ENCODE data around the gene PGAM1.
"Not testable (repeated sequence)": the region's sequence is repeated elsewhere in the genome, so short reads cannot be mapped to it uniquely, and the experiment has no call there.

PGAM1 gene

DNA sequence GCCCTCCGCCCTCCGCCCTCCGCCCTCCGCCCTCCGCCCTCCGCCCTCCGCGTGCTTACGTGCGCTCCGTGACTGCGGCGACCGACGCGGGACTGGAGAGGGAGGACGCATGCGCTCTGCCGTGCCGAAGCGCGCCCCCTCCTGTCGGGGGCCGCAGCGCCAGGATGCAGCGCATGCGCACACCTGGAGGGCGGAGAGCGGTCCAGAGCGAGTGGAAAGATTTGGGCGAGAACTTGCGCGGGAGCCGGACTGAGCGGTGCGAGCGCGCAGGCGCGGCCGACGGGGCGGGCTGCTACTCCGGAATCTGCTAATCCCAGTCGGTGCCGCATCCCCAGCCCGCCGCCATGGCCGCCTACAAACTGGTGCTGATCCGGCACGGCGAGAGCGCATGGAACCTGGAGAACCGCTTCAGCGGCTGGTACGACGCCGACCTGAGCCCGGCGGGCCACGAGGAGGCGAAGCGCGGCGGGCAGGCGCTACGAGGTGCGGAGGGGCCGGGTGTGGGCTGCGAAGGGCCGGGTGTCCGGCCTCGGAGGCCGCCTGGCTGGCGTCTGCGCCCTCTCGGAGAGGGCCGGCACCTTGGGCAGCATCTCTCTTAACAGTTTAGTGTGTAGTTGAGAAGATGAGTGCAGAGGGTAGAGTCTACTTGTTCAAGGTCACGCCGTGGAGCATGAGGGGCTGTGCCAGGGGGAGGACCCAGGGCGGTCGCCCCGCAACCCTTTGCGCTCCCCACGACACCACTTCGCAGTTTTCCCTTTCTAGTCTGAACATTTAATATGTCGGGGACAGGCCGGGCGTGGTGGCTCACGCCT, at the start of gene PGAM1:
TSS of gene PGAM1 (plus strand) at position 228 of the 812 bp plus-strand sequence. CDS start at position 345, 117 bp downstream.
- peak; percentile 94 for DNase-seq

DNA sequence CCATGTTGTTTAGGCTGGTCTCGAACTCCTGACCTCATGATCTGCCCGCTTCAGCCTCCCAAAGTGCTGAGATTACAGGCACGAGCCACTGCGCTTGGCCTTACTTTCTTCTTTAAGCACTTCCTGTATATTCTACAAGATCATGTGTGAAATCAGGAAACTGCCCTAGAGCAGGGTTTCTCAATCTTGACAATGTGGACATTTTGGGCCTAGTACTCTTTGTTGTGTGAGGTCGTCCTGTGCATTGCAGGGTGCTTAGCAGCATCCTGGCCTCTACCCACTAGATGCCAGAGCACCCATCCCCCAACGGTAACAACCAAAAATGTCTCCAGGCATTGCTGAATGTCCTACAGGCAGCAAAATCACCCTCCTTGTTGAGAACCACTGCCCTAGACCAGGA, 49.6 kb upstream of the PGAM1 start:
- no peak for DNase-seq

DNA sequence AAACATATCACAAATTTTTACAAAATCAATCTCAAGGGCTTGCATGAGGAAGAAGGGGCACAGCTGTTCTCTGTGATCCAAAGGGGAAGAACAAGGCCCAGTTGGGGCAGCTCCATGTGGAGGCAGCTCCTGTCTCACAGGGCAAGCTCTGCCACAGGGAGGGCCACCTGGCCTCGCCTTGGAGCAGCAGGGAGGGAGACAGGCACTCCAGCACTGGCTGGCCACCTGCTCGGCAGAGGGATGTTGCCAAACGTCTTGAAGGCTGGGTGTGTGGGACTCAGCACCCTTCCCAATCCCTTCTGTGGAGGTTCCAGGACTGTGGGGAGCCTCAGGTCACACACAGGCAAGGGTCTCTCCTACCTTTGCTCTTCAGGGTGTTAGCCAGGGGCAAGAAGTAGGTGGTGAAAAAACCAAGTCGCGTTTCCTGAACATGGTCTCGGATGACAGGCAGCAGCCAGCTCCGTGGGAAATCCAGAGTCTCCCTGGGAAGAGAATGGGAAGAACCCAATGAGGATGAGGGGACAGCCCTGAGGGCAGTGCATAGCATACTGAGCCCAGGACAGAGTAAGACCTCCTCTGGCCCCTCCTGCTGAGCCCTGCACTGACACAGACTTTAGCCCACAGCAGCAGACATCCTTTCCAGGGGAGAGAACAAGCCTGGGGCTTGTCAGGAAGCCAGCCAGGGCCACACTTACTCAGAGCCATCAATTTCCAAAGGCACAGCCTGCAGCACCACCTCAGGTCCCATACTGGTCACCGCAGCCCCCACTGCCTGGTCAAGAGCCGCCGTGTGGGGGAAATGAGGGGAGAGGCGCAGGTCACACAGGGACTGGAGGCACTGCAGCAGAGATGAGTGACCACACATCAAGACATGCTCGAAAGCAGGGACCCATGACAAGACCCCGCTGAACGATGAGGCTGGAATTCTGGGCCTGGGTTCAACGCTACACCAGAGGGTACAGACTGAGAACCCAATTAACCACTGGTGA, 46.8 kb upstream of the PGAM1 start:
- no peak for DNase-seq

DNA sequence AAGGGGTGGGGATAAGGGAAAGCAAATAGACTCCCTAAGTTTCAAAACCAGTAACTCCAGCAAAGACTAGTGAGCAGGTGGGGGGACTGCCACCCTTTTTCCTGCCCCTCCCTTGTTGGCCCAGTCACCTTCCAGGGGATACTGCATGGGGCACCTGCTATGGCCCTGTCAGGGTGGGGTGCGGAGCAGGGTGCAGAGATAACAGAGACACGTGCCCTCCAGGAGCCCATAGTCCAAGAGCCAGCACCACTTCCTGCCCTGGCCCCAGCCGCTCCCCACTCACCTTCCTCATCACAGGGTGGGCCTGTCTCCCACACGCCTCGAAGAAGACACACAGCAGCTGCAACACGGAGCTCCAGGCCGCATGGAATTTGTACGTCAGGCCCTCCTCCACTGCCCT, 45.5 kb upstream of the PGAM1 start:
- DNase-seq, result no peak

DNA sequence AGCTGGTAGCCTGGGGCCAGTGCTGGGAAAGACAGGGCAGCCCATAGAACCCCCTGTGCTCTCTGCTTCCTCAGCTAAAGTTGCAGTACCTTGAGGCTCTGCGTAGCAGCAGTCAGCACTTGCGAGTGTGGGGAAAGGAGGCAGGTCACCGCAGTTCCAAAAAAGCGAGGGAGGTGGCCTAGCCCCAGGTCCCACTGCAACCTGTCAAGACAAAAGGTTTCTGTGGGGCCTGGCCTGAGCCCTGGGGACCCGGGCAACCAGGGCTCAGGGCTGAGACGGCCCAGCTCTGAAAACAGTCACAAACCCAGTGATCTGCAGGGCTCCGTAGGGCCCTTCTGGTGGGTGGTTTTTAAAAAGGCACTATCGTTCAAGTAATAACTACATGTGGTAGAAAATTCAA, 44.4 kb upstream of the PGAM1 start:
- DNase-seq, result no peak

DNA sequence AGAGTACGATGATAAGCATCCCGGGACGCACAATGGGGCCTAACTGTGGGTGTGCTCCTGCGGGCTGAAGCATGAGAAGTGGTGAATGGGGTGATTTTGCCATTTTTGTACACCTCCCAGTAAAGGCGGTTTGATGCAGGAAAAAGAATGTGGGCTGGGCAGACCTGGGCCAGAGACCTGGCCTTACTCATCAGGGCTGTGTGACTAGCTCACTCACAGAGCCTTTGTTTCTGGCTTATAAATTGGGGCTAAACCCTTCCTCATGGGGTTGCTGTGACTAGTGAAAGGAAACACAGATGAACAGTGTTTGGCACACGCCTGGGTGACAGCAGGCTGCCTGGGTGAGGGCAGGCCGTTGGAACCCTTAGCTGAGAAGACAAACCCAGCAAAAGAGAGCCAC, 42.8 kb upstream of the PGAM1 start:
- DNase-seq, result no peak

DNA sequence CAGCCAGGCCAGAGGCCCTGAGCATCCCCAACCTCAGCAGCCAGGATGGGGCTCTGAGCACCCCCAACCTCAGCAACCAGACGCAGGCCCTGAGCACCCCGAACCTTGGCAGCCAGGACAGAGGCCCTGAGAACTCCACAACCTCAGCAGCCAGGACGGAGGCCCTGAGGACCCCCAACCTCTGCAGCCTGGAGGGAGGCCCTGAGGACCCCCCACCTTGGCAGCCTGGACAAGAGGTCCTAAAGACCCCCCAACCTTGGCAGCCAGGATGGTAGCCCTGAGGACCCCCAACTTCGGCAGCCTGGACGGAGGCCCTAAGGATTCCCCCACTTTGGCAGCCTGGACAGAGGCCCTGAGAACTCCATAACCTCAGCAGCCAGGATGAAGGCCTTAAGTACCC, 41.8 kb upstream of the PGAM1 start:
- no peak for DNase-seq

DNA sequence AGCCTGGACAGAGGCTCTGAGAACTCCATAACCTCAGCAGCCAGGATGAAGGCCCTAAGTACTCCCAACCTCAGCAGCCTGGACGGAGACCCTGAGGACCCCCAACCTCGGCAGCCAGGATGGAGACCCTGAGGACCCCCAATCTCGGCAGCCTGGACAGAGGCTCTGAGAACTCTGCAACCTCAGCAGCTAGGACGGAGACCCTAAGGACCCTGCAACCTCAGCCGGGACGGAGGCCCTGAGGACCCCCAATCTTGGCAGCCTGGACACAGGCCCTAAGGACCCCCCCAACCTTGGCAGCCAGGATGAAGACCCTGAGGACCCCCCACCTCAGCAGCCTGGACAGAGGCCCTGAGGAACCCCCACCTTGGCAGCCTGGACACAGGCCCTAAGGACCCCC, 41.4 kb upstream of the PGAM1 start:
- no peak for DNase-seq

DNA sequence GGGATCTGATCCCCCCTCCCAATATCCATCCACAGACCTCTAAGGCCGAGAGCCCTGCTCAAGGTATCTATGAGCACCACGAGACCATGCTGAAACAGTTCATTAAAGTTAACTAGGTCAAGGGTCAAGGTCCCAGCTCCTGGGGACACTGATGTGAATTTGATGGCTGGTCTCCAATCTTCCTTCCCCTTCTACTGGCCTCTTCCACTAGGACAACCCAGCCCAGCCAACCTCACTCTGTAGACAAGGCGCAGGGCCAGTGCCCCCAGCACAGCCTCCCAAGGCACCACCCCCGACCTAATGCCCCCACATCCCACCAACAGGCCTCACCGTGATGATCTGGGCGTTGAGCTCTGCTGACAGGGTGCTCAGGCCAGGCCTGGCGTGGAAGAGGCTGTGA, 40.4 kb upstream of the PGAM1 start:
- no peak for DNase-seq

DNA sequence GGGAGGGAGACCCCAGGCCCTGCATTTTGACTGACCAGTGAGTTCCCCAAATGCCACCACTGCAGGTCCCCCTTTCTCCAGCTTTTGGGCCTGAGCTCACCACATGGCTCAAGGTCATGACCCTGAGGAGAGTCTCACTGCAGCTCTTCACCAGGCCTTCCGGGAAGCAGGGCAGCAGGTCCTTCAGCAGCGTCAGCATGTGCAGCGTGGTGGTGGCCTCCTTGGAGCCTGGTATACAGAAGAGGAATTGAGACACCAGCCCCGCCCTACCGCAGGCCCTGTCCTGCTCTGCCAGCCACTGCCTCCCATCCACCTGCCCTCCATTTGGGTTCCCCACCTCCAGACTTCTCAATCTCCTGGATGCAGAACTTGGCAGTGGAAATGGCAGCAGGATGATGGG, 37.8 kb upstream of the PGAM1 start:
- no peak for DNase-seq

DNA sequence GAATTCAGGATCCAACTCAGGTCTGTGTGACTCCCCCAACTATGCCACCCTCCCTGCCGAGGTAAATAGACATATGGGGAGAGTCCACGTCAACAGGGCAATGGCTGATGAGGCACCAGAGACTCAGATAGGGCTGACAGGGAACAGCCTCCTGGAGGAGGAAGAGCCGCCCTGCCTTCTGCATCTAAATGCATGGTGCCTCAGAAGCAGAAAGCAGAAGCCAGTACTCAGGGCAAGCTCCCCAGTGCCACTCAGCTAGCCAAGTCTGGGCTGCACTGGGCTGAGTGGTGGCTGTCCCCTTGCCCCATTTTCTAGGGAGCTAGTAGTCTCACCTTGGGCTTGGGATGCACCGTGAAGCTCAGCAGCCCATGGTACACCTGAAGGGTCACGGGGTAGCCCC, 35.9 kb upstream of the PGAM1 start:
- no peak for DNase-seq

DNA sequence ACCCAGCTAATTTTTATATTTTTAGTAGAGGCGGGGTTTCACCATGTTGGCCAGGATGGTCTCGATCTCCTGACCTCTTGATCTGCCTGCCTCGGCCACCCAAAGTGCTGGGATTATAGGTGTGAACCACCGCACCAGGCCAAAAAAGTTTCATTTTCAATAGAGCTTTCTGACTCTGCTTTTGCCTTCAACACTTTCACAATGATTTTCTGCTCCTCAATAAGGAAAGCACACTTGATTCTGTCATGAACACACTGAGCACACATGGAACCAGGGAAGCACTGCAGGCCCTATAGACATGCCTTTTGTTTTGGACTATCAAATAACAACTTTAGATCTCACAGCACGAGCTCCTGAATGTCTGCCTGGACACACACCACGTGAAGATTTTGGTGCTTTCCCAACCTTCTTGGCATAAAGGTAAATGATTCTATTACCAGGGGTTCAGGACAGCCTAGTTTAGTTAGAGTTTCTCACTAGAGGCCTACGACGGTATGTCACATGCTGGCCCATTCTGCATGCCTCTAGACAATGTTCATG, 32.9 kb upstream of the PGAM1 start:
- DNase-seq, result no peak

DNA sequence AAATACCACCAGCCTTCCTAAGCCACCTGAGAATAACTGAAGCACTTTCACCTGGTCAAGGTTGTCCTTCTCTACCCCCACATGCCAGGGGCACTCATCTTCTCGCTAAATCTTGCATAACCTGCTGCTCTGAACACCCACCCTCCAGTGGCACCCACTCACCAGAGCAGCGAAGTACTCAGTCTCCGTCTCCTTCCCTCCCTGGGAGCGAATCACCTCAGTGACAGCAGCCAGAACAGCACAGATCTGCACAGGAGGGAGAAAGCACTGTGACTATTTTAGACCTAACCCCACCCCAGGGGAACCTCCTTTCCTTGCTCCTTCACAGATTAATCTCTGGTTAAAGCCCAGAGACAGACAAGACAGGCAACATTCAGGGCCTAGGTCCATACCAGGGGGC, 29.9 kb upstream of the PGAM1 start:
- DNase-seq, result no peak

DNA sequence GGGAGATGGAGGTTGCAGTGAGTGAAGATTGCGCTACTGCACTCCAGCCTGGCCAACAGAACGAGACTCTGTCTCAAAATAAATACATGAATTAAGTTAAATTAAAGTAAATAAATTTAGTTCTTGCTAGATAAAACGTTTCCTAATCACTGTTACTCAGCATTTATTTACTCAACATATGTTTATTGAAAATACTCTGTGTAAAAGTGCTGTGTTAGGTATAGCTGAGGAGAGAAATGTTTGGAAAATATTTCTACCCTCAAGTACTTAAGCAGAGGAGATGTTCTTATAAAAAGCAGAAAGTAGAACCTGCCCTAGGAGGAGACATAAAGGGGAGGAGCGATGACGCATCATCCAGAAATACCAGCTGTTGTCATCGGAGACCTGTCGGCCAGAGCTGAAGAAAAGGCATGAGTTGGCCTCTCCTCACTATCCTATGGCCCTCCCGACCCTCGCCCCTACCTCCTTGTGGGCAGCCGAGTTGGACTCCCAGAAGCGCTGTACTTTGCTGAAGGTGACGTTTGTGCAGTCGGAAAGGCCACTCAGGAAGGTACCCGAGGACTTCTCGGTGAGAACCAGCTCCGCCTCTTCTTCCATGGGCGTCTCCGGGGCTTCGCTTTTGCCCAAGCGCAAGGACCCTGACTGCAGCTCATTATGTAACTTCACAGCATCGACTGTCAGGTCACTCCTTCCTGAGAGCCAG, 26.0 kb upstream of the PGAM1 start:
- peak in 1 of 2 donors; percentile 35 for DNase-seq

DNA sequence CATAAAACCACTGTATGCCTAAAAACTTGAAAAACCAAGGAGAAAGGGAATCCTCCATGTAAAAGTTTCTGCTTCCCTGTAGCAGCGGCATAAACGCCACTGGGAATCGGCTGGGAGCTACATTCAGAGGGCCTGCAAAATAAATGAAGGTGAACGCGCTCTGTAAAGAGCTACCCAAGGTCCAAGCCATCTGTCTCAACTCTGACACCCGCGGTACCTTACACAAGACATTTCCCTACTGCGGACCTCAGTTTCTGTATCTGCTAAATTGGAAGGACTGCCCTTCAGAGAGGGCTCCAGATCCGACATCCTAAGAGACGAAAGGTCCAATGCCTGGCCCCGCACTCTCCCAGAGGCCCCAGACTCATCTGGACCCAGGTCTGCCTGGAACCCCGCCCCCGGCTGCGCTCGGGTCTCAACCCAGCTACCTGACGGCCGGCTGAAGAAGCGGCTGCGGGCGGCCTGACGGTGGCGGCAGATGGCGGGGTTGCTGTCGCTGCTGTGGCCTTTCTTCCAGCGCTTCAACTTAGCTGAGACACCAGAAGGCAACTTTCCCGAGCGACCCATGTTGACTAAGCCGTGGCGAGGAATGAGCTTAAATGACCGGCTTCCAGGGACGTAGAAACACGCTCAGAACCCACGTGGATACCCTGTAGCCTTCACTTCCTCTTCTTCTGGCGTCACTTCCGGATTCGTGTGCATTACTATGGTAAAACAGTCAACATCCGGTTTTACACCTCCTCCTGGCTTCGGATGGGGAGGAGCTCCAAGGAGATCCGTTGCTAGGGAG, 25.1 kb upstream of the PGAM1 start, which contains the start of gene RRP12:
TSS of gene RRP12 (minus strand) at position 676 of the 790 bp plus-strand sequence. CDS start at position 567, 109 bp downstream.
- peak; percentile 72 to 82 for DNase-seq

DNA sequence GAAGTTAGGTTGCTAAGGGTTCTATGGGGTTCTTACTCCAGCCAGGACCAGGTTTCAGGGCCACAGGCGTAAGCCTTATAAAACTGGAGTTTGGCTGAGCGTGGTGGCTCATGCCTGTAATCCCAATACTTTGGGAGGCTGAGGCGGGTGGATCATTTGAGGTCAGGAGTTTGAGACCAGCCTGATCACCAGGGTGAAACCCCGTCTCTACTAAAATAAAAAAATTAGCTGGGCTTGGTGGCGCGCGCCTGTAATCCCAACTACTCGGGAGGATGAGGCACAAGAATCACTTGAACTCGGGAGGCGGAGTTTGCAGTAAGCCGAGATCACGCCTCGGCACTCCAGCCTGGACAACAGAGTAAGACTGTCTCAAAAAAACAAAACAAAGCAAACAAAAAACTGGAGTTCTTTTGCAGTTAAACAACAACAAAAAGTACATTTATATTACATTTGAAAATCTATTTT, 24.5 kb upstream of the PGAM1 start:
- DNase-seq, result no peak

DNA sequence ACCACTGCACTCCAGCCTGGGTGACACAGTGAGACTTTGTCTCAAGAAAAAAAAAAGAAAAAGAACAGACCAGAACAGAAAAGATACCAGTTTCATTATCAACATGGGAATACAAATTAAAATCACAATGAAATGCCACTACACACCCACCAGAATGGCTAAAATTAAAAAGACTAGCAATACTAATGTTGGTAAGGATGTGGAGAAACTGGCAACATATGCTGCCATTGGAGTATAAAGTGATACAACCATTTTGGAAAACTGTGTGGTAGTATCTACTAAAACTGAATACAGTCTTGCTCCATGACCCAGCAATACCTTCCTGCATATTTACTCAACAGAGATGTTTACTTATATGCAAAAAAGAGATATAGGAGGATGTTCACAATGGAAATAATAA, 21.9 kb upstream of the PGAM1 start:
- DNase-seq, result no peak

DNA sequence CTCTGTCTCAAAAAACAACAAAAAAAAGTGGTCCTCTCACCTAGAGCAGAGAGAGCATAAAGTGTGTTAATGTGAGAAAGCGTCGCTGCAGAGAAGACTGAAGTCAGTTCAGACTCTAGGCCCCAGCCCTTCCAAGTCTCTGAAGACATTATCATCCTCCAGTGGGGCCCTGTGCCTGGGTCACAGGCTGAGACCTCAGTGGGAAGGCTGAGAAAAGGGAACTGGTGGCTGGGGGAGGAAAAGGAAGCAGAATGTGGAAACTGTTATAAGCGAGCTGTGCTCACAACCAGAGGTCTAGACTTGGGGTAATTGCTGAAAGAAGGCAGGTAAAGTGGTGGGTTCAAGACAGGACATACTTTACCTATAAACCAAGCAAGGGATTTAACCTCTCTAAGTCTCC, 19.9 kb upstream of the PGAM1 start:
- no peak for DNase-seq

DNA sequence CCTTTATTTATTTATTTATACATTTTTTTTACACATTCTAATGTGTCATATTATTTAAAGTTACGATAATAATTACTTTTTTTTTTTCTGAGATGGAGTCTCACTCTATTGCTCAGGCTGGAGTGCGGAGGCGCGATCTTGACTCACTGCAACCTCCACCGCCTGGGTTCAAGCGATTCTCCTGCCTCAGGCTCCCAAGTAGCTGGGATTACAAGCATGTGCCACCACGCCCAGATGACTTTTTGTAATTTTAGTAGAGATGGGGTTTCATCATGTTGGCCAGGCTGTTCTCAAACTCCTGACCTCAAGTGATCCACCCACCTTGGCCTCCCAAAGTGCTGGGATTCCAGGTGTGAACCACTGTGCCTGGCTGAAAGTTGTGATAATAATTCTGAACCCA, 19.5 kb upstream of the PGAM1 start:
- not testable (repeated sequence) for DNase-seq

DNA sequence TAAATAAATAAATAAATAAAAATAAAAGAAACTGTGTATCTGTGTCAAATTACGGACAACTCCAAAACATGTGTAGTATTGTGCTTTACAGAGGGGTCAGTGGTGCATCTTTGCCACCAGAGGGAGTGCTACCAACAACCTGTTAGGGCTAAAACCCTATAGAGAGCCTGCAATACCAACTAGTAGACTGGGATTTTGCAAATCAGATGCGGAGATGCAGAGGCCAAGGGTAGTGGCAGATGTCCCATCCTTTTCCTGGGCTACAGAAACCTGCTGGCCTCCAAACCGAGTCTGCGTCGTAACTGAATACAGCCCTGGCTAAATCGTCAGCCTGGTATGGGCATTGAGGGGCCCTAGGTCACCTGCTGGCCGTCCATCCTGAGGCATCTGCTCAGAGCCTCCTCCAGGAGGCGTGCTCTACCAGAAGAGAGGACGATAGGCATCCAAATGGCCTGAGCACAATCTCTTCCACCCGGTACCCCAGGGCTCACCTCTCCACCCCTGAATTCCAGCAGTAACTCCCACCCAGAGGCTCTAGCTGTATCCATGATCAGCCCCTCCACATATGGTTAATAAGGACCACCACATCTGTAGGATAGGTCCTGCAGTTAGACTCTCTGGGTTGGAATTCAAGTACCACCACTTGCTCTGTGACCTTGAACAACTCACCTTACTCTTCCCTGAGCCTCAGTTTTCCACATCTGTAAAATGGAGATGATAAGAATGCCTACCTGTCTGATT, 18.6 kb upstream of the PGAM1 start:
- peak; percentile 63 to 66 for DNase-seq

DNA sequence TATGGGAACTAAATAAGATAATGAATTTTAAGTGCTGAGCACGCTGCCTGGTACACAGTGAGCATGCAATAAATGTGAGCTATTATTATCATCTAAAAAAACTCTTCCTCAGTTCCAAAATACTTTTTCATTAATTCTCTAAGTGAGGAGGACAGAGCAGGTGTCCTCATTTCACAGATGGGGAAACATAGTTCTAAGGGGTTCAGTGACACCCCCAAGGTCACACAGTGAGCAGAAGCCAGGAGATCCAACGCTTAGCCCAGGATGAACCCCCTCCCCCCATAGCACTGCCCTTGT, 18.1 kb upstream of the PGAM1 start:
- no peak for DNase-seq

Measured in stimulated activated CD4-positive, alpha-beta T cell treated with anti-CD3 and anti-CD28 coated beads, Interleukin-2, amount 100 ng/mL, for 24 hours (primary cell).